Natural killer cell (primary cell): ENCODE measurements around the gene ZSWIM8. TPM values are rescaled to one million over a fixed set of nuclear protein-coding genes. Genes with fewer than 3 reads are reported as not detected.
A peak's percentile ranks its signal among the peaks of the same experiment; 100 is the strongest.

Source experiments
- ATAC-seq, 3 donors: fragments of 150-1000 bp in 2 of 3; fragments of 200-7000 bp in 1 of 3; cut with Tn5 transposase; 1 replicate in 1 of 3; 2 replicates in 2 of 3; pipeline ENCODE4 v1.10.0; 2021; ENCODE audit warnings: mild to moderate bottlenecking in 2 of 3, moderate library complexity in 2 of 3
- DNase-seq, 2 donors: peaks; one replicate each; pipeline versions ENCODE4 v3.0.0 to v3.0.0-alpha.2; 2013 to 2021; ENCODE audit warnings: mixed read lengths in 1 of 2
- H3K27ac ChIP-seq: one replicate; pipeline ENCODE4 v1.5.1; 2013; ENCODE audit warnings: mild to moderate bottlenecking, low read length
- H3K27me3 ChIP-seq: one replicate; pipeline ENCODE4 v1.6.1; 2013; ENCODE audit warnings: low read length; ENCODE audit not compliant: control insufficient read depth, insufficient read depth
- H3K36me3 ChIP-seq: one replicate; pipeline ENCODE4 v1.6.1; 2013; ENCODE audit warnings: low read length; ENCODE audit not compliant: control insufficient read depth, insufficient read depth
- H3K4me1 ChIP-seq: one replicate; pipeline ENCODE4 v1.6.1; 2013; ENCODE audit warnings: low read length; ENCODE audit not compliant: control insufficient read depth, insufficient read depth
- H3K4me3 ChIP-seq: one replicate; pipeline ENCODE4 v1.5.1; 2013; ENCODE audit warnings: low read length
- H3K9me3 ChIP-seq: one replicate; pipeline ENCODE4 v1.6.1; 2013; ENCODE audit warnings: low read length; ENCODE audit not compliant: control insufficient read depth, insufficient read depth
- H3K27ac Mint-ChIP-seq, 2 donors: one replicate each; pipeline ENCODE4 v1.8.0; 2022; ENCODE audit warnings: mild to moderate bottlenecking in 2 of 2, mixed read lengths in 2 of 2, moderate library complexity in 1 of 2
- H3K27me3 Mint-ChIP-seq, 2 donors: one replicate each; pipeline ENCODE4 v1.8.0; 2022; ENCODE audit warnings: low read depth in 2 of 2, mixed read lengths in 2 of 2
- H3K36me3 Mint-ChIP-seq: one replicate; pipeline ENCODE4 v1.8.0; 2022; ENCODE audit warnings: mixed read lengths
- H3K4me1 Mint-ChIP-seq, 2 donors: one replicate each; pipeline ENCODE4 v1.8.0; 2022; ENCODE audit warnings: mixed read lengths in 2 of 2
- H3K4me3 Mint-ChIP-seq: one replicate; pipeline ENCODE4 v1.8.0; 2022; ENCODE audit warnings: mild to moderate bottlenecking, moderate library complexity, mixed read lengths
- H3K9me3 Mint-ChIP-seq, 2 donors: one replicate each; pipeline ENCODE4 v1.8.0; 2022; ENCODE audit warnings: mixed read lengths in 2 of 2
- WGBS: methylation state at CpG from one replicate; pipeline ENCODE4 v1.1.7; 2013; ENCODE audit warnings: missing lambda C conversion rate; ENCODE audit not compliant: insufficient coverage; 5-methylcytosine and 5-hydroxymethylcytosine counted together
- intact Hi-C: fragments of 100-400 bp; cut with micrococcal nuclease; formaldehyde crosslinking; loops from one replicate; pipeline ENCODE4 v1.14.2; 2022
- total RNA-seq, 4 donors: library from RNA; stranded (reverse); fragments of 120-200 nt in 1 of 4; gene quantifications; one replicate each; pipeline versions ENCODE4 v1.2.3 to v1.2.4, GENCODE V29; 2013 to 2022
- TF ChIP-seq, protein P1 (sequence below): fragments of 200-600 bp; IDR thresholded peaks from one replicate; pipeline ENCODE4 v1.8.0; 2022; ENCODE audit warnings: antibody characterized with exemption

The ZSWIM8 gene
- total RNA-seq, 3 donors from 2014 or later (not counting 1 experiment from before 2014, with no cell fraction given), result 157 to 161 (median 159) TPM

DNA sequence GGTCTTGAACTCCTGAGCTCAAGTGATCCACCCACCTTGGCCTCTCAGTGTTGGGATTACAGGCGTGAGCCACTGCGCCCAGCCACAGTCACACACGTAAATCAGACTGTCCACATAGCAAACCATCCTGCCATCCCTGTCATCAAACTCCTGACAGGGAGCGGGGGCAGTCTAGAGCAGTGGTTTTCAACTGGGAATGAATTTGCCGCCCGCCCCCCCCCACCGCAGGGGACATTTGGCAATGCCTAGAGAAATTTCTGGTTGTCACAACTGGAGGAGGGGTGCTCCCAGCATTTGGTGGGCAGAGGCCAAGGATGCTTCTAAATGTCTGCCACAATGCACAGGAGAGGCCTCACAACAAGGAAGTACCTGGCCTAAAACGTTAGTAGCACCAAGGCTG is 64.8 kb downstream of the ZSWIM8 start:
- no peak for DNase-seq
- H3K27me3 Mint-ChIP-seq, result no peaks in the 10 kb centered on the region
- TF ChIP-seq, protein P1, sequence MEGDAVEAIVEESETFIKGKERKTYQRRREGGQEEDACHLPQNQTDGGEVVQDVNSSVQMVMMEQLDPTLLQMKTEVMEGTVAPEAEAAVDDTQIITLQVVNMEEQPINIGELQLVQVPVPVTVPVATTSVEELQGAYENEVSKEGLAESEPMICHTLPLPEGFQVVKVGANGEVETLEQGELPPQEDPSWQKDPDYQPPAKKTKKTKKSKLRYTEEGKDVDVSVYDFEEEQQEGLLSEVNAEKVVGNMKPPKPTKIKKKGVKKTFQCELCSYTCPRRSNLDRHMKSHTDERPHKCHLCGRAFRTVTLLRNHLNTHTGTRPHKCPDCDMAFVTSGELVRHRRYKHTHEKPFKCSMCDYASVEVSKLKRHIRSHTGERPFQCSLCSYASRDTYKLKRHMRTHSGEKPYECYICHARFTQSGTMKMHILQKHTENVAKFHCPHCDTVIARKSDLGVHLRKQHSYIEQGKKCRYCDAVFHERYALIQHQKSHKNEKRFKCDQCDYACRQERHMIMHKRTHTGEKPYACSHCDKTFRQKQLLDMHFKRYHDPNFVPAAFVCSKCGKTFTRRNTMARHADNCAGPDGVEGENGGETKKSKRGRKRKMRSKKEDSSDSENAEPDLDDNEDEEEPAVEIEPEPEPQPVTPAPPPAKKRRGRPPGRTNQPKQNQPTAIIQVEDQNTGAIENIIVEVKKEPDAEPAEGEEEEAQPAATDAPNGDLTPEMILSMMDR, result no peak
- Histone ChIP-seq H3K36me3 (peaks cover 57% of the 10 kb centered on the region), H3K4me1 (peaks cover 18% of the 10 kb centered on the region), H3K9me3 (no peaks in the 10 kb centered on the region), H3K4me3 (no peak overlapping the region), H3K27me3 (no peaks in the 10 kb centered on the region), H3K27ac (no peak overlapping the region)
- H3K27ac Mint-ChIP-seq, result peak overlapping the region in 1 of 2 donors; percentile 75
- WGBS, result 91% methylated on average over 8 of the region's 8 CpGs
- intact Hi-C loops, result no loop called here
- no peaks in the 10 kb centered on the region for H3K9me3 Mint-ChIP-seq
- peaks cover 23% of the 10 kb centered on the region for H3K36me3 Mint-ChIP-seq
- H3K4me3 Mint-ChIP-seq, result no peak overlapping the region
- ATAC-seq, result no peak
- peaks cover 16 to 22% of the 10 kb centered on the region in 2 donors for H3K4me1 Mint-ChIP-seq

DNA sequence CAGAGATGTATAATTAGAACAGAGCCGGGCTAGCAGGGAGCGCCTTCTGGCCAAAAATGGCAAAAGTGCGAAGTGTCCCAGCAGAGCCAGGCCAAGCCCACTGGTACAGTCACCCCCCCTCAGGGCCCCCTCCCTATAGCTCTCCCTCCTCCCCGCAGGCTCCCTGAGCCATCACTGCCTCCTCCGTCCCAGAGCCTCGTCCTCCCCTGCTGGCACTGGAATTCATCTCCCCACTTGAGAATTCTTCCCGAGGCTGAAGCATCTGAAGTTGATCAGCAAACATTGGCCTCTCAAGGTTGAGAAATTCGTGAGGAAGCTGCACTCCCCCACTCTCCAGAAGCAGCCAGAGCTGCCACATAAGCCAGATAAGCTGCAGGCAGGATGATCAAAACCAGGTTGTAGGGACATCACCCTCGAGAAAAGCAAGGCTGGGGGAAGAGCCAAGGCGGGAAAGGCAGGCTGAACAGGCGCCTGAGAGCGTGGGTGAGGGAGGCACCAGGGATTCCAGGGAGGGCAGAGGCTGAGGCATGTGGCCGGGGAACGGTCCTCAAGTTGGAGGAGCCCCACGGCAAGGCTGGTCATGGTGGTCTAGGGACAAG is 65.6 kb downstream of the ZSWIM8 start:
- Mint-ChIP-seq H3K4me1 (peaks cover 16 to 22% of the 10 kb centered on the region in 2 donors), H3K4me3 (no peak overlapping the region), H3K27ac (peak overlapping the region in 1 of 2 donors; percentile 51), H3K36me3 (peaks cover 22% of the 10 kb centered on the region), H3K9me3 (no peaks in the 10 kb centered on the region), H3K27me3 (no peaks in the 10 kb centered on the region)
- 85% methylated on average over 15 of the region's 15 CpGs for WGBS
- H3K4me1 ChIP-seq, result peaks cover 19% of the 10 kb centered on the region
- ATAC-seq (no peak), DNase-seq (no peak)
- intact Hi-C loops, result no loop called here
- no peak overlapping the region for H3K27ac ChIP-seq
- TF ChIP-seq, protein P1, result no peak
- H3K36me3 ChIP-seq, result peaks cover 60% of the 10 kb centered on the region
- no peak overlapping the region for H3K4me3 ChIP-seq
- no peaks in the 10 kb centered on the region for H3K9me3 ChIP-seq
- H3K27me3 ChIP-seq, result no peaks in the 10 kb centered on the region

Other genes starting within 250 kb of the ZSWIM8 start
- 10 to 100 TPM in 1 of 3 donors, 1 to 10 TPM in 2; 4.4 to 10.2 (median 5.5) TPM for gene USP54, start 194.3 kb upstream of the ZSWIM8 start, total RNA-seq
- gene MYOZ1, start 144.1 kb upstream of the ZSWIM8 start, total RNA-seq, result not detected
- not detected for gene SYNPO2L, start 129.6 kb upstream of the ZSWIM8 start, total RNA-seq
- gene AGAP5, start 87.5 kb upstream of the ZSWIM8 start, total RNA-seq, result 10 to 100 TPM in 1 of 3 donors, 1 to 10 TPM in 2; 8.4 to 14.6 (median 9.4) TPM
- 100 to 1,000 TPM; 153 to 161 (median 160) TPM for gene SEC24C, start 41.2 kb upstream of the ZSWIM8 start, total RNA-seq
- gene CHCHD1, start 3.6 kb upstream of the ZSWIM8 start, total RNA-seq, result 1 to 10 TPM; 5.2 to 7.0 (median 5.9) TPM
- 10 to 100 TPM; 64.7 to 73.8 (median 65.4) TPM for gene NDST2, start 26.0 kb downstream of the ZSWIM8 start, total RNA-seq
- 10 to 100 TPM; 53.6 to 73.8 (median 62.3) TPM for gene CAMK2G, start 88.9 kb downstream of the ZSWIM8 start, total RNA-seq
- 1 to 10 TPM in 1 of 3 donors, under 1 TPM in 2; 0.12 to 1.6 (median 0.32) TPM for gene PLAU, start 125.5 kb downstream of the ZSWIM8 start, total RNA-seq
- 100 to 1,000 TPM; 121 to 145 (median 122) TPM for gene VCL, start 212.5 kb downstream of the ZSWIM8 start, total RNA-seq